Activated CD8-positive, alpha-beta T cell treated with anti-CD3 and anti-CD28 coated beads, Interleukin-2, amount 10 ng/mL, durations not matched to agents 7 days and 5 days (primary cell): ENCODE measurements around the gene NAA38. TPM values are rescaled to one million over a fixed set of nuclear protein-coding genes. Genes with fewer than 3 reads are reported as not detected.
A peak's percentile ranks its signal among the peaks of the same experiment; 100 is the strongest.

Source experiments
- ATAC-seq: fragments of 150-1000 bp; cut with Tn5 transposase; one replicate; pipeline ENCODE4 v1.10.0; 2021; ENCODE audit warnings: moderate library complexity
- CTCF ChIA-PET: fragments of 350-600 bp; sonication (Branson Sonifier 250); formaldehyde crosslinking; loops from one replicate; lab custom pipeline; 2021; ENCODE audit warnings: antibody characterized with exemption; lab: Charles Lee
- POLR2A ChIA-PET: fragments of 350-600 bp; sonication (Branson Sonifier 250); formaldehyde crosslinking; loops from one replicate; lab custom pipeline; 2021; ENCODE audit warnings: antibody characterized with exemption; lab: Charles Lee
- DNase-seq: peaks from one replicate; pipeline ENCODE4 v3.0.0-alpha.2; 2020
- H3K27ac Mint-ChIP-seq: one replicate; pipeline ENCODE4 v1.8.0; 2021; ENCODE audit warnings: mild to moderate bottlenecking, mixed read lengths
- H3K27me3 Mint-ChIP-seq: one replicate; pipeline ENCODE4 v1.8.0; 2021; ENCODE audit warnings: low read depth, mixed read lengths
- H3K36me3 Mint-ChIP-seq: one replicate; pipeline ENCODE4 v1.8.0; 2021; ENCODE audit warnings: low read depth, mixed read lengths
- H3K4me1 Mint-ChIP-seq: one replicate; pipeline ENCODE4 v1.8.0; 2021; ENCODE audit warnings: low read depth, mixed read lengths
- H3K4me3 Mint-ChIP-seq: one replicate; pipeline ENCODE4 v1.8.0; 2021; ENCODE audit warnings: mild to moderate bottlenecking, mixed read lengths
- H3K9me3 Mint-ChIP-seq: one replicate; pipeline ENCODE4 v1.8.0; 2022; ENCODE audit warnings: mixed read lengths; ENCODE audit not compliant: insufficient read depth
- total RNA-seq, 2 experiments: library from RNA; stranded (reverse); gene quantifications; one replicate each; pipeline ENCODE4 v1.2.3, GENCODE V29; 2021

The NAA38 gene
- total RNA-seq, 2 experiments from 2014 or later: 92.7 to 93.1 TPM

GRCh38 chr17:7857713-7858521 is 558 bp upstream of the NAA38 start, which contains the start of gene CYB5D1:
CYB5D1 (plus strand) TSS chr17:7858003; CDS start chr17:7858135, 132 bp downstream.
- Mint-ChIP-seq H3K27me3 (no peaks in the 10 kb centered on the region), H3K4me1 (peaks cover 4% of the 10 kb centered on the region), H3K27ac (no peak within 1 kb of the TSS), H3K4me3 (no peak within 1 kb of the TSS), H3K36me3 (peaks cover 15% of the 10 kb centered on the region), H3K9me3 (no peaks in the 10 kb centered on the region)
- DNase-seq (peak; percentile 94), ATAC-seq (peak; percentile 50)
- POLR2A ChIA-PET: interaction anchor here (0.6 to 2.6 kb wide), 9 partner anchors 9 to 613 kb away, joined by 3 to 20 read pairs (median 5); partner anchors contain the start of genes CD68, CNTROB, KDM6B and TP53
- CTCF ChIA-PET: interaction anchor here (0.7 to 14.5 kb wide), 29 partner anchors 8 to 262 kb away, joined by 3 to 201 read pairs (median 5); partner anchors contain the start of genes CHD3, CNTROB, KDM6B and RNF227

- Mint-ChIP-seq H3K36me3 (peaks cover 13% of the 10 kb centered on the region), H3K27ac (no peak overlapping the region)
- CTCF ChIA-PET: interaction anchor here (0.9 to 2.3 kb wide), 15 partner anchors 11 to 185 kb away, joined by 3 to 21 read pairs (median 6); partner anchors contain the start of genes CNTROB and KDM6B
Measured at GRCh38 chr17:7856011-7856810, 1.1 kb downstream of the NAA38 start.

GRCh38 chr17:7855660-7856010 is 1.7 kb downstream of the NAA38 start:
- ATAC-seq (no peak), DNase-seq (no peak)
- Mint-ChIP-seq H3K4me3 (no peak overlapping the region), H3K27me3 (no peaks in the 10 kb centered on the region), H3K9me3 (no peaks in the 10 kb centered on the region), H3K36me3 (peaks cover 13% of the 10 kb centered on the region), H3K27ac (no peak overlapping the region), H3K4me1 (peaks cover 17% of the 10 kb centered on the region)
- POLR2A ChIA-PET: interaction anchor here (1.8 to 2.6 kb wide), 4 partner anchors 10 to 168 kb away, joined by 11 to 20 read pairs (median 12); partner anchors contain the start of genes KDM6B, TP53 and WRAP53
- CTCF ChIA-PET: interaction anchor here (0.9 to 2.3 kb wide), 2 partner anchors 11 to 21 kb away, joined by 3 to 21 read pairs; partner anchors contain the start of gene KDM6B

More at GRCh38 chr17:7856011-7856810, 1.1 kb downstream of the NAA38 start:
- POLR2A ChIA-PET: interaction anchor here (0.9 to 2.6 kb wide), 10 partner anchors 11 to 276 kb away, joined by 3 to 20 read pairs (median 8); partner anchors contain the start of genes CD68, CNTROB, DNAH2 and KDM6B
- no peak for DNase-seq
- ATAC-seq: no peak
- H3K27me3 Mint-ChIP-seq: no peaks in the 10 kb centered on the region
- H3K4me1 Mint-ChIP-seq: peaks cover 11% of the 10 kb centered on the region
- no peak overlapping the region for H3K4me3 Mint-ChIP-seq
- H3K9me3 Mint-ChIP-seq: no peaks in the 10 kb centered on the region

GRCh38 chr17:7854851-7855659 is 2.3 kb downstream of the NAA38 start, which contains the start of gene TMEM88:
TMEM88 (plus strand) TSS chr17:7855066; CDS start chr17:7855075, 9 bp downstream.
- H3K27ac Mint-ChIP-seq: no peak within 1 kb of the TSS
- H3K9me3 Mint-ChIP-seq: no peaks in the 10 kb centered on the region
- peaks cover 22% of the 10 kb centered on the region for H3K4me1 Mint-ChIP-seq
- CTCF ChIA-PET: interaction anchor here (0.9 kb wide), 1 partner anchor 10 kb away, joined by 3 read pairs; no protein-coding TSS in a partner anchor
- no peak for DNase-seq
- POLR2A ChIA-PET: interaction anchor here (2.2 to 2.6 kb wide), 3 partner anchors 10 to 168 kb away, joined by 11 to 20 read pairs (median 11); partner anchors contain the start of genes KDM6B, TP53 and WRAP53
- no peak within 1 kb of the TSS for H3K4me3 Mint-ChIP-seq
- peaks cover 13% of the 10 kb centered on the region for H3K36me3 Mint-ChIP-seq
- ATAC-seq: no peak
- H3K27me3 Mint-ChIP-seq: no peaks in the 10 kb centered on the region

- Mint-ChIP-seq H3K27me3 (no peaks in the 10 kb centered on the region), H3K27ac (no peak overlapping the region), H3K4me3 (no peak overlapping the region), H3K9me3 (no peaks in the 10 kb centered on the region), H3K4me1 (peaks cover 22% of the 10 kb centered on the region), H3K36me3 (peaks cover 13% of the 10 kb centered on the region)
- DNase-seq: no peak
- ChIA-PET POLR2A (no interaction called here), CTCF (no interaction called here)
- ATAC-seq: no peak
Measured at GRCh38 chr17:7854078-7854777, 3.1 kb downstream of the NAA38 start.

- Mint-ChIP-seq H3K27me3 (no peaks in the 10 kb centered on the region), H3K9me3 (no peaks in the 10 kb centered on the region), H3K27ac (no peak overlapping the region), H3K36me3 (peaks cover 10% of the 10 kb centered on the region), H3K4me3 (no peak overlapping the region), H3K4me1 (peaks cover 22% of the 10 kb centered on the region)
- ChIA-PET POLR2A (no interaction called here), CTCF (no interaction called here)
- no peak for DNase-seq
- ATAC-seq: no peak
Measured at GRCh38 chr17:7853691-7854038, 3.7 kb downstream of the NAA38 start.

GRCh38 chr17:7852919-7853690 is 4.3 kb downstream of the NAA38 start:
- no peak for ATAC-seq
- POLR2A ChIA-PET: no interaction called here
- CTCF ChIA-PET: no interaction called here
- H3K4me1 Mint-ChIP-seq: peaks cover 24% of the 10 kb centered on the region
- H3K27ac Mint-ChIP-seq: no peak overlapping the region
- peaks cover 10% of the 10 kb centered on the region for H3K36me3 Mint-ChIP-seq
- no peaks in the 10 kb centered on the region for H3K27me3 Mint-ChIP-seq
- H3K9me3 Mint-ChIP-seq: no peaks in the 10 kb centered on the region
- no peak overlapping the region for H3K4me3 Mint-ChIP-seq
- DNase-seq: no peak

- Mint-ChIP-seq H3K27me3 (no peaks in the 10 kb centered on the region), H3K9me3 (no peaks in the 10 kb centered on the region), H3K4me3 (no peak overlapping the region), H3K36me3 (peaks cover 10% of the 10 kb centered on the region), H3K4me1 (peaks cover 24% of the 10 kb centered on the region), H3K27ac (peak overlapping the region; percentile 47)
- ATAC-seq (no peak), DNase-seq (no peak)
- ChIA-PET POLR2A (no interaction called here), CTCF (interaction anchor here (1.1 to 3.1 kb wide), 5 partner anchors 10 to 29 kb away, joined by 3 to 28 read pairs (median 11); partner anchors contain the start of gene KDM6B)
Measured at GRCh38 chr17:7852262-7852670, 5.1 kb downstream of the NAA38 start.

- H3K27me3 Mint-ChIP-seq: no peaks in the 10 kb centered on the region
- H3K4me3 Mint-ChIP-seq: peak overlapping the region; percentile 82
- POLR2A ChIA-PET: interaction anchor here (0.6 kb wide), 1 partner anchor 17 kb away, joined by 3 read pairs; no protein-coding TSS in a partner anchor
- H3K4me1 Mint-ChIP-seq: peaks cover 28% of the 10 kb centered on the region
- H3K27ac Mint-ChIP-seq: peak overlapping the region; percentile 67
- CTCF ChIA-PET: interaction anchor here (0.6 to 3.1 kb wide), 15 partner anchors 10 to 267 kb away, joined by 3 to 28 read pairs (median 4); partner anchors contain the start of gene KDM6B
- peak; percentile 96 for DNase-seq
- H3K9me3 Mint-ChIP-seq: no peaks in the 10 kb centered on the region
- ATAC-seq: peak; percentile 92
- peaks cover 10% of the 10 kb centered on the region for H3K36me3 Mint-ChIP-seq
Measured at GRCh38 chr17:7851438-7852261, 5.7 kb downstream of the NAA38 start.
